ENCODE measurements around the gene IL34. TPM values are rescaled to one million over a fixed set of nuclear protein-coding genes. Genes with fewer than 3 reads are reported as not detected.
"Not testable (repeated sequence)": the region's sequence is repeated elsewhere in the genome, so short reads cannot be mapped to it uniquely, and the experiment has no call there.

Gene IL34
- total RNA-seq, 3 donors from 2014 or later (not counting 1 experiment from before 2014, with no cell fraction given), result 0.48 to 0.54 TPM; not detected in 1

GRCh38 chr16:70612931-70613330 is 33.4 kb upstream of the IL34 start:
- H3K27me3 ChIP-seq (ENCODE audit: control insufficient read depth, insufficient read depth, low read length), result no peaks in the 10 kb centered on the region
- Mint-ChIP-seq H3K9me3 (no peaks in the 10 kb centered on the region), H3K36me3 (no peaks in the 10 kb centered on the region), H3K4me1 (no peaks in the 10 kb centered on the region), H3K27me3 (ENCODE audit: low read depth in 2 of 2) (no peaks in the 10 kb centered on the region), H3K27ac (no peak overlapping the region), H3K4me3 (no peak overlapping the region)
- DNase-seq, result no peak
- H3K4me3 ChIP-seq (ENCODE audit: low read length), result no peak overlapping the region
- ATAC-seq, result peak in 1 of 3 donors; percentile 42
- no peaks in the 10 kb centered on the region for H3K9me3 ChIP-seq (ENCODE audit: control insufficient read depth, insufficient read depth, low read length)
- no peaks in the 10 kb centered on the region for H3K36me3 ChIP-seq (ENCODE audit: control insufficient read depth, insufficient read depth, low read length)
- H3K4me1 ChIP-seq (ENCODE audit: control insufficient read depth, insufficient read depth, low read length), result no peaks in the 10 kb centered on the region
- 92% methylated on average over 8 of the region's 8 CpGs for WGBS (ENCODE audit: insufficient coverage)
- intact Hi-C loops (cut with micrococcal nuclease), result no loop called here
- TF ChIP-seq CTCF (IDR thresholded peaks at IDR 0.05), result no peak
- H3K27ac ChIP-seq (ENCODE audit: low read length), result no peak overlapping the region

DNA sequence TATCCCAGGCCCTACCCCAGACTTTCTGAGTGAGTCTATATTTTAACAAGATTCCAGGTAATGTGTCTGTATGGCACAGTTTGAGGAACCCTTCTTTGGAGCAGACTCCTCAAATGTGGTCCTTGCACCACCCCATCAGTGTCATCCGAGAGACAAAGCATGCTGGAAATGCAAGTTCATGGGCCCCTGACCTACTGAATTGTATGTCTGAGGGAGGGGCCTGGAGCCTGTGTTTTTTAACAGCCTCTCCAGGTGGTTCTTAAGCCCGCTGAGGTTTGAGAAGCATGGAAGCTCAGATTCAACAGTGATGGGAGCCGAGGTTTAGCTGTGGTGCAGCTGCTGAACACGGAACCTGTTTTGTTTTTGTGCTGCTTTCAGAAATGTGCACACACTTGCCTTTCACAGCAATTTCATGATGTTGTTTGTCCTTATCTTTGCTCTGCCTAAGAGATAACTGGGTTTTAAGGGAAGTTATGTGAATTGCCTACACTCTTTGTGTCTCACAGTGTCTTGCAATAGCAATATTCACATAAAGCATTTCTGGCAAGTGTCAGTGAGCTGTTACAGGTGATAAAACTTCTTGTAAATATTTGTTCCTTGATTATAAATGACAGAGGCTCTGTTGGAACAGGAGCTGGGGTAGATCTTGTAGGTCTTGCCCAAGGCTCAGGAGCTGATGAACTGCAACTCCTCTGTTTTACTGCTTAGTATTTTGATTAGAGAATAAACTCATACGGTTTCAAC is 32.0 kb upstream of the IL34 start:
- no peaks in the 10 kb centered on the region for H3K9me3 Mint-ChIP-seq
- WGBS (ENCODE audit: insufficient coverage), result 90% methylated on average over 4 of the region's 5 CpGs
- no peaks in the 10 kb centered on the region for H3K4me1 Mint-ChIP-seq
- DNase-seq, result no peak
- H3K27ac Mint-ChIP-seq, result no peak overlapping the region
- no peaks in the 10 kb centered on the region for H3K27me3 Mint-ChIP-seq (ENCODE audit: low read depth in 2 of 2)
- H3K36me3 Mint-ChIP-seq, result no peaks in the 10 kb centered on the region
- H3K4me3 Mint-ChIP-seq, result no peak overlapping the region
- Histone ChIP-seq H3K4me1 (ENCODE audit: control insufficient read depth, insufficient read depth, low read length) (no peaks in the 10 kb centered on the region), H3K27ac (ENCODE audit: low read length) (no peak overlapping the region), H3K9me3 (ENCODE audit: control insufficient read depth, insufficient read depth, low read length) (no peaks in the 10 kb centered on the region), H3K4me3 (ENCODE audit: low read length) (no peak overlapping the region), H3K27me3 (ENCODE audit: control insufficient read depth, insufficient read depth, low read length) (no peaks in the 10 kb centered on the region), H3K36me3 (ENCODE audit: control insufficient read depth, insufficient read depth, low read length) (no peaks in the 10 kb centered on the region)
- peak in 1 of 3 donors; percentile 52 for ATAC-seq
- no peak for TF ChIP-seq CTCF (IDR thresholded peaks at IDR 0.05)
- intact Hi-C loops (cut with micrococcal nuclease), result no loop called here

DNA sequence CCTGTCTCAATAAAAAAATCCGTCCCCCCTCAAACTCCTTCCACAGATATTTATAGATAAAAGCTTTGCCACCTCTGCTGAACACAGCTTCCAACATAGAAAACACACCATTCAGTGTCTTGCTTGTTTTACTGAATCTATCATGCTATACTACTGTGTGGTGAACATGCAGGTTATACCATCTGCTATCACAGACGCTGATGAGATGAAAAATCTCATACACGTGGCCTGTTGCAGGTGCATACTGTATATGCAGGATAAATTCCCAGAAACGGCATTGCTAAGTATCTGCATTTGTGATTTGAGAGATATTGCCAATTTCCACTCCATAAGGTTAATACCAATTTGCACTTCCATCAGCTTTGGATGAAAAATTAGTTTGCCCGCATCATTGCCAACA is 30.4 kb upstream of the IL34 start:
- 93% methylated on average over 4 of the region's 5 CpGs for WGBS (ENCODE audit: insufficient coverage)
- no peaks in the 10 kb centered on the region for H3K4me1 Mint-ChIP-seq
- H3K9me3 ChIP-seq (ENCODE audit: control insufficient read depth, insufficient read depth, low read length), result no peaks in the 10 kb centered on the region
- H3K4me3 ChIP-seq (ENCODE audit: low read length), result no peak overlapping the region
- H3K36me3 ChIP-seq (ENCODE audit: control insufficient read depth, insufficient read depth, low read length), result no peaks in the 10 kb centered on the region
- intact Hi-C loops (cut with micrococcal nuclease), result no loop called here
- no peaks in the 10 kb centered on the region for H3K27me3 ChIP-seq (ENCODE audit: control insufficient read depth, insufficient read depth, low read length)
- H3K27ac ChIP-seq (ENCODE audit: low read length), result no peak overlapping the region
- no peak overlapping the region for H3K4me3 Mint-ChIP-seq
- H3K9me3 Mint-ChIP-seq, result no peaks in the 10 kb centered on the region
- DNase-seq (no peak), ATAC-seq (no peak)
- peaks cover 0 to 2% of the 10 kb centered on the region in 2 donors for H3K27me3 Mint-ChIP-seq (ENCODE audit: low read depth in 2 of 2)
- H3K27ac Mint-ChIP-seq, result no peak overlapping the region
- no peak for TF ChIP-seq CTCF (IDR thresholded peaks at IDR 0.05)
- H3K4me1 ChIP-seq (ENCODE audit: control insufficient read depth, insufficient read depth, low read length), result no peaks in the 10 kb centered on the region
- H3K36me3 Mint-ChIP-seq, result no peaks in the 10 kb centered on the region

GRCh38 chr16:70621864-70622263 is 24.5 kb upstream of the IL34 start:
- H3K9me3 Mint-ChIP-seq; intact Hi-C loops (cut with micrococcal nuclease); H3K27ac ChIP-seq (ENCODE audit: low read length); H3K27me3 ChIP-seq (ENCODE audit: control insufficient read depth, insufficient read depth, low read length); H3K4me1 ChIP-seq (ENCODE audit: control insufficient read depth, insufficient read depth, low read length); ATAC-seq; H3K9me3 ChIP-seq (ENCODE audit: control insufficient read depth, insufficient read depth, low read length); H3K4me3 ChIP-seq (ENCODE audit: low read length); H3K36me3 Mint-ChIP-seq; H3K36me3 ChIP-seq (ENCODE audit: control insufficient read depth, insufficient read depth, low read length); H3K4me1 Mint-ChIP-seq; H3K27ac Mint-ChIP-seq; H3K4me3 Mint-ChIP-seq; DNase-seq: not testable (repeated sequence)
- H3K27me3 Mint-ChIP-seq (ENCODE audit: low read depth in 2 of 2), result peaks cover 4 to 11% of the 10 kb centered on the region in 2 donors
- WGBS (ENCODE audit: insufficient coverage), result 73% methylated on average over 3 of the region's 3 CpGs

Measured in natural killer cell (primary cell).